Gastrocnemius medialis (tissue), 4 donors: Measurements from ENCODE around the gene SLC43A3.

ENCODE experiments used
- CTCF ChIP-seq, 5 experiments: fragments of 450-650 bp in 3 of 5; fragments of 200-600 bp in 2 of 5; sonication (generic) in 2 of 5; IDR thresholded peaks in 4 of 5; conservative IDR thresholded peaks in 1 of 5; 1 replicate in 4 of 5; 2 replicates in 1 of 5; pipeline ENCODE4 v1.5.1; 2016 to 2019; ENCODE audit warnings: antibody characterized with exemption in 5 of 5, mild to moderate bottlenecking in 3 of 5, moderate library complexity in 3 of 5
- POLR2A ChIP-seq, 2 donors: fragments of 450-650 bp; IDR thresholded peaks; one replicate each; pipeline ENCODE4 v1.6.1; 2017; ENCODE audit warnings: antibody characterized with exemption in 2 of 2, mild to moderate bottlenecking in 2 of 2, moderate library complexity in 2 of 2

- TF ChIP-seq CTCF (IDR thresholded peaks at IDR 0.05 in 4 of 5, conservative IDR thresholded peaks at IDR 0.05 in 1 of 5) (no peak), POLR2A (IDR thresholded peaks at IDR 0.05) (no peak)
These were observed 4.0 kb upstream of the SLC43A3 start for GRCh38 chr11:57430952-57431351.
